Measurements from ENCODE around the gene PDS5A. TPM values are rescaled to one million over a fixed set of nuclear protein-coding genes. Genes with fewer than 3 reads are reported as not detected.

Gene PDS5A
- polyA plus RNA-seq, 4 donors, result 17.6 to 49.4 (median 23.0) TPM

Other genes with a start within 250 kb of the PDS5A start
- 10 to 100 TPM in 1 of 4 donors, 1 to 10 TPM in 3; 1.1 to 18.3 (median 1.6) TPM for gene N4BP2, start 78.9 kb upstream of the PDS5A start, polyA plus RNA-seq
- gene RHOH, start 219.1 kb upstream of the PDS5A start, polyA plus RNA-seq, result 10 to 100 TPM in 1 of 4 donors, 1 to 10 TPM in 3; 2.9 to 11.6 (median 3.7) TPM

Data from small intestine (tissue), 4 donors.